ENCODE measurements around the gene MCF2L2.

DNA sequence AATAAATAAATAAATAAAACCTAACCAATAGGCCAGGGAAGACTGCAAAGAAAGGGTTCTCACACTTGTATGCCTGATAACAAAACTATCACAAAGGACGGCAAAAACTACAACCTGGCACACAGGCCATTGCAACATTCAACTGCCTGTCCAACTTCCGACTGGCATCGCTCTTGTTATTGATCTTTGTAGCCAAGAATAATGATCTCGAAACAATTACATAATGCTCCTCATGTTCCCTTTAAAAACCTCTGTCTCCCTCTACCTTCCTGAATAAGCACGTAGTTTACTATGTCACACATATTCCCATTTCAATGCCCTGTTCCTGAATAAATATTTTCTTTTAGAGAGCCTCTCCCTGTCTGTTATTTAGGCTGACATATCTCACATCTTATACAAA is 101.1 kb downstream of the MCF2L2 start:
- TF ChIP-seq, protein P1, sequence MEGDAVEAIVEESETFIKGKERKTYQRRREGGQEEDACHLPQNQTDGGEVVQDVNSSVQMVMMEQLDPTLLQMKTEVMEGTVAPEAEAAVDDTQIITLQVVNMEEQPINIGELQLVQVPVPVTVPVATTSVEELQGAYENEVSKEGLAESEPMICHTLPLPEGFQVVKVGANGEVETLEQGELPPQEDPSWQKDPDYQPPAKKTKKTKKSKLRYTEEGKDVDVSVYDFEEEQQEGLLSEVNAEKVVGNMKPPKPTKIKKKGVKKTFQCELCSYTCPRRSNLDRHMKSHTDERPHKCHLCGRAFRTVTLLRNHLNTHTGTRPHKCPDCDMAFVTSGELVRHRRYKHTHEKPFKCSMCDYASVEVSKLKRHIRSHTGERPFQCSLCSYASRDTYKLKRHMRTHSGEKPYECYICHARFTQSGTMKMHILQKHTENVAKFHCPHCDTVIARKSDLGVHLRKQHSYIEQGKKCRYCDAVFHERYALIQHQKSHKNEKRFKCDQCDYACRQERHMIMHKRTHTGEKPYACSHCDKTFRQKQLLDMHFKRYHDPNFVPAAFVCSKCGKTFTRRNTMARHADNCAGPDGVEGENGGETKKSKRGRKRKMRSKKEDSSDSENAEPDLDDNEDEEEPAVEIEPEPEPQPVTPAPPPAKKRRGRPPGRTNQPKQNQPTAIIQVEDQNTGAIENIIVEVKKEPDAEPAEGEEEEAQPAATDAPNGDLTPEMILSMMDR (IDR thresholded peaks at IDR 0.05; ENCODE audit: poor library complexity, severe bottlenecking): no peak
- no peak for TF ChIP-seq EP300 (conservative IDR thresholded peaks at IDR 0.05; ENCODE audit: poor library complexity, severe bottlenecking)
- TF ChIP-seq TAF1 (IDR thresholded peaks at IDR 0.05; ENCODE audit: low read depth): no peak
- no peak for TF ChIP-seq EZH2 (IDR thresholded peaks at IDR 0.05; ENCODE audit: borderline replicate concordance, insufficient read depth, low read length, poor library complexity, severe bottlenecking)
- TF ChIP-seq, protein P2, sequence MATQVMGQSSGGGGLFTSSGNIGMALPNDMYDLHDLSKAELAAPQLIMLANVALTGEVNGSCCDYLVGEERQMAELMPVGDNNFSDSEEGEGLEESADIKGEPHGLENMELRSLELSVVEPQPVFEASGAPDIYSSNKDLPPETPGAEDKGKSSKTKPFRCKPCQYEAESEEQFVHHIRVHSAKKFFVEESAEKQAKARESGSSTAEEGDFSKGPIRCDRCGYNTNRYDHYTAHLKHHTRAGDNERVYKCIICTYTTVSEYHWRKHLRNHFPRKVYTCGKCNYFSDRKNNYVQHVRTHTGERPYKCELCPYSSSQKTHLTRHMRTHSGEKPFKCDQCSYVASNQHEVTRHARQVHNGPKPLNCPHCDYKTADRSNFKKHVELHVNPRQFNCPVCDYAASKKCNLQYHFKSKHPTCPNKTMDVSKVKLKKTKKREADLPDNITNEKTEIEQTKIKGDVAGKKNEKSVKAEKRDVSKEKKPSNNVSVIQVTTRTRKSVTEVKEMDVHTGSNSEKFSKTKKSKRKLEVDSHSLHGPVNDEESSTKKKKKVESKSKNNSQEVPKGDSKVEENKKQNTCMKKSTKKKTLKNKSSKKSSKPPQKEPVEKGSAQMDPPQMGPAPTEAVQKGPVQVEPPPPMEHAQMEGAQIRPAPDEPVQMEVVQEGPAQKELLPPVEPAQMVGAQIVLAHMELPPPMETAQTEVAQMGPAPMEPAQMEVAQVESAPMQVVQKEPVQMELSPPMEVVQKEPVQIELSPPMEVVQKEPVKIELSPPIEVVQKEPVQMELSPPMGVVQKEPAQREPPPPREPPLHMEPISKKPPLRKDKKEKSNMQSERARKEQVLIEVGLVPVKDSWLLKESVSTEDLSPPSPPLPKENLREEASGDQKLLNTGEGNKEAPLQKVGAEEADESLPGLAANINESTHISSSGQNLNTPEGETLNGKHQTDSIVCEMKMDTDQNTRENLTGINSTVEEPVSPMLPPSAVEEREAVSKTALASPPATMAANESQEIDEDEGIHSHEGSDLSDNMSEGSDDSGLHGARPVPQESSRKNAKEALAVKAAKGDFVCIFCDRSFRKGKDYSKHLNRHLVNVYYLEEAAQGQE (IDR thresholded peaks at IDR 0.05; ENCODE audit: borderline replicate concordance): no peak
- no peak for TF ChIP-seq POLR2AphosphoS5 (IDR thresholded peaks at IDR 0.05)
- TF ChIP-seq RAD21 (conservative IDR thresholded peaks at IDR 0.05): no peak
